Stimulated activated naive CD8-positive, alpha-beta T cell treated with anti-CD3 and anti-CD28 coated beads, Interleukin-15, Interleukin-2, amounts not matched to agents 100 ng/mL and 50 ng/mL, for 24 hours (primary cell): ENCODE data around the gene ARHGAP15.

Experiments used
- H3K27ac Mint-ChIP-seq: one replicate; pipeline ENCODE4 v1.8.0; 2021; ENCODE audit warnings: mild to moderate bottlenecking, mixed read lengths
- H3K27me3 Mint-ChIP-seq: one replicate; pipeline ENCODE4 v1.8.0; 2021; ENCODE audit warnings: mixed read lengths
- H3K36me3 Mint-ChIP-seq: one replicate; pipeline ENCODE4 v1.8.0; 2021; ENCODE audit warnings: low read depth, mixed read lengths
- H3K4me1 Mint-ChIP-seq: one replicate; pipeline ENCODE4 v1.8.0; 2021; ENCODE audit warnings: low read depth, mixed read lengths
- H3K4me3 Mint-ChIP-seq: one replicate; pipeline ENCODE4 v1.8.0; 2021; ENCODE audit warnings: mild to moderate bottlenecking, mixed read lengths
- H3K9me3 Mint-ChIP-seq: one replicate; pipeline ENCODE4 v1.8.0; 2021; ENCODE audit warnings: mixed read lengths

Gene ARHGAP15

DNA sequence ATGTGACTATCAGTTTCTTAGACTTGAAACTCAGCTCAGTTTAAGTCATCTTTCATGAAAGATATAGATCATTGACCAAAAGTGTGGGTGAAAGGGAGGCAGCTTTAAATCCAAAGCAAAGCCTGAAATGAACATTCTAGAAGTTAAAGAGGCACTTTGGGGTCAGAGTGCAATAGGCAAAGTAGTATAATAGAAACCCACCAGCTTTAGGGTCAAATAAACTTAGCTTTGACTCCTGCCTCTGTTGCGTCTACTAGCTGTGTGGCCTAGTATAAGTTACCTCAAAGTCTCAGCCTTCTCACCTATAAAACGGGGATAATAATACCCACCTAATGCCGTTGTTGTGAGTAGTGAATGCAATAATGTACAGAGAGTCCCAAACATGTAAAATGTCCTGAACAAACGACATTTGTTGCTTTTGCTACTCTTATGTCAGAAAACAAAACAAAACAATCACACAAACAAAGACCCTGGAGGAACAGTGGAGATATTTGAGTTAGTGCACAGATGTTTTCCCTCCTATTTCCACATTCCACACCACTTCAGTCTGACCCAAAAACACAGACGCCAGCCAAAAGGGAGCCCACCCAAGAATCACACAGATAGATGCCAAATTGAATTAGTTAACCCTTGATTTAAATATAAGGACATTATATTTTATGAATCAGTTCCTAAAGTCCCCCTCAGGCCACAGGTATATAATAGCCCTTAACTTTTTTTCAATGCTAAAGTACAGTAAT lies 657.0 kb downstream of the ARHGAP15 start:
- no peaks in the 10 kb centered on the region for H3K9me3 Mint-ChIP-seq
- H3K27me3 Mint-ChIP-seq = peaks cover 14% of the 10 kb centered on the region
- no peak overlapping the region for H3K4me3 Mint-ChIP-seq
- no peaks in the 10 kb centered on the region for H3K4me1 Mint-ChIP-seq
- no peaks in the 10 kb centered on the region for H3K36me3 Mint-ChIP-seq
- H3K27ac Mint-ChIP-seq = no peak overlapping the region

DNA sequence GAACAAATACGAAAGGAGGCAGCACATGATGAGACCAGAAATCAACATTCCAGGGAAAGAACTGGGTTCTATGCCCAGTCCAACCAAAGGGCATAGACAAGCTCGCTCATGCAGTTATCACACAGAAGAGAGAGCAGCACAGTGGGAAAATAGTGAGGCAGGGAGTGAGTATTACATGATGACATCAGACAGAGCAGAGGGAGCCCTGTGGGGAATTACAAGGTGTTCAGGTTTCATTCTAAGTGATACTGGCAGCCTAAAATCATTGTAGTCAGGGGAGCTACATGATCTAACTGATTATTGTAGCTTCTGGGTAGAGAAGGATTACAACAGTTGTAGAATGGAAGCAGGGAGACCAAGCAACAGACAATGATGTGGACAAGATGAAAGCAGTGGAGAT lies 658.5 kb downstream of the ARHGAP15 start:
- Mint-ChIP-seq H3K27ac (no peak overlapping the region), H3K4me1 (no peaks in the 10 kb centered on the region), H3K27me3 (peaks cover 14% of the 10 kb centered on the region), H3K4me3 (no peak overlapping the region), H3K36me3 (no peaks in the 10 kb centered on the region), H3K9me3 (no peaks in the 10 kb centered on the region)

DNA sequence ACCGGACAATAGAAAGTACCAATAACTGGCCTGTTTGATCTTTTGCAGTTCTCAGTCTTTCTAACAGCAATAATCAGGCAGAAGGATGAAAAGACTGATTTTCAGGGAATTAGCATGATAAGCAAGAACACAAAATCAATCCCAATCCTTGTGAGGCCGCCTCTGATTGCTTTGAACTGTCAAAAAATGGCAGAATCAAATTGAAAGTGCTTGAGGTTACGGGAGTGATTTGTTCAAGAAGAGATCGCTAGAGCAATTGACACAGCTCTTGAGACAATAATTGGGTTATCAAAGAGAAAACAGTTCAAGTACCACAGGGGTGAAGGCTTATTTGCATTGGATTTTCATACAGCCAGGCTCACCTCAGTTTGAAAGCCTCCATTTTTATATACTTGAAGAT lies 663.4 kb downstream of the ARHGAP15 start:
- no peak overlapping the region for H3K27ac Mint-ChIP-seq
- peaks cover 14% of the 10 kb centered on the region for H3K27me3 Mint-ChIP-seq
- no peaks in the 10 kb centered on the region for H3K36me3 Mint-ChIP-seq
- H3K4me1 Mint-ChIP-seq = no peaks in the 10 kb centered on the region
- no peaks in the 10 kb centered on the region for H3K9me3 Mint-ChIP-seq
- no peak overlapping the region for H3K4me3 Mint-ChIP-seq

DNA sequence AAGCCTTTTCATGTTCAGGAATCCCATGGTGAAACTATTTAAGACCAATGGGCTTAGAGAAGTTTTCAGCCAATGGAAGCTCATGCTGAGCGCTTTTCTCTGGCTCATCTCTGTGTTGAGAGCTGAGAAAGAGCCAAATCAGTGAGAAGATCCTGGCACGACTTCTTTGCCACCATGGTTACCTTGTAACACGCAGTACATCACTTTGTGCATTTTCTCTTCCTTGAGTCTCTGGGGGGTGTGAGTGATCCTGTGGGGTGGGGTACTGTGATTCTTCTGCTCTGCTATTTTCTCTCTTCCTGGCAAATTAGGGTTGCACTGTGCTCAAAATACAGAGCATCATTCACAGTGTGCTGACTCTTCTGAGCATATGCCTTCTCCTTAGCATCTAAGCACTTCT lies 664.2 kb downstream of the ARHGAP15 start:
- Mint-ChIP-seq H3K27ac (no peak overlapping the region), H3K27me3 (peaks cover 12% of the 10 kb centered on the region), H3K9me3 (no peaks in the 10 kb centered on the region), H3K4me1 (no peaks in the 10 kb centered on the region), H3K36me3 (no peaks in the 10 kb centered on the region), H3K4me3 (no peak overlapping the region)

DNA sequence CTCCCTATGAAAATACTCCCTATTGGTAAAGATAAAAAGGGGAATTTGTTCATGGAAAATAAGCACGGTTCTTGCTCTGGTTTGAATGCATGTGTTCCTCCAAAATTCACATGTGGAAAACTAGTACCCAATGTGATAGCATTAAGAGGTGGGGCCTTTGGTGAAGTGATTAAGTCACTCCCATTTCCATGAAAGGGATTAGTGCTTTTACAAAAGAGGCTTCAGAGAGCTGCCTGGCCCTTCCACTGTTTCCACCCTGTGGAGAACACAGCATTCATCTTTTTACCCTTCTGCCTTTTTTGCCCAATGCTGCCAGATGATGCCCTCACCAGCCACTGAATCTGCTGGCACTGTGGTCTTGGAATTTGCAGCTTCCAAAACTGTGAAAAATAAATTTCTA lies 666.8 kb downstream of the ARHGAP15 start:
- Mint-ChIP-seq H3K4me1 (no peaks in the 10 kb centered on the region), H3K9me3 (no peaks in the 10 kb centered on the region), H3K36me3 (no peaks in the 10 kb centered on the region), H3K27me3 (no peaks in the 10 kb centered on the region), H3K27ac (no peak overlapping the region), H3K4me3 (no peak overlapping the region)

DNA sequence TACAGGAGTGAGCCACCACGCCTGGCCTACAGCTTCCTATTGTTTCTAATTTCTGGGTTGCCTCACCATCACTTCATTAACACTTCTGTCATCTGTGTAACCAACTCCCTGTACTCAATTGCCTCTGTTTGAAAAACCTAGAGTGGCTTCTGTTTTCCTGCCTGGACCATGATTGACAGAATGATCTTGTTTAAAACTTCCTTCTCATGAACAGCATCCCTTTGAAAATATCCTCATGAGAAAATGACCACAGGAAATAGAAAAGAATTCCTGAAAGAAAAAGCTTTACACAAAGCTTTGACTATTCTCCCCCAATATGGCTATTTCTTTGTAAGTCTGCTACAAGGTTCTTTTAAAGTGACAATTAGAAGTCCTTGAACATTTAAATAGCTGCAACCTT lies 672.3 kb downstream of the ARHGAP15 start:
- H3K27ac Mint-ChIP-seq = no peak overlapping the region
- H3K36me3 Mint-ChIP-seq = no peaks in the 10 kb centered on the region
- no peaks in the 10 kb centered on the region for H3K9me3 Mint-ChIP-seq
- no peak overlapping the region for H3K4me3 Mint-ChIP-seq
- H3K4me1 Mint-ChIP-seq = peaks cover 12% of the 10 kb centered on the region
- H3K27me3 Mint-ChIP-seq = no peaks in the 10 kb centered on the region

DNA sequence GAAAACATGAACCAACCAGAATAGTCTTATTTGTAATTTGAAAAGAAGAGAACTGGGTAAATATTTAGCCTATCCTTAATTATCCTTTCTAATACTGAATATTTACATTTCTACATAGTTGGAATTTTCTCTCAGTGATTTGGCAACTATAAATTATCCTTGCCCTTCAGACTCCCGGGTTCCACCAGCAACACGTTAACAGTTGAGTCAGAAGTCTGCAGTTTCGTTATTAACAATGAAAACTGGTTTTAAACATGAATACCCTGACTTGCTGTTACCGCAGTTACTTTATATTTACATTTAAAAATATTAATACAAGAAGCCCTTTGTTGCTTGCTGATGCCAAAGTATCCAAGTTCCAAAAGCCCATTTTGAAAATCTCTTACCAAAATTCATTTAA lies 673.0 kb downstream of the ARHGAP15 start:
- H3K4me1 Mint-ChIP-seq = peaks cover 12% of the 10 kb centered on the region
- H3K4me3 Mint-ChIP-seq = peak overlapping the region; percentile 46
- H3K27ac Mint-ChIP-seq = peak overlapping the region; percentile 65
- H3K27me3 Mint-ChIP-seq = no peaks in the 10 kb centered on the region
- H3K9me3 Mint-ChIP-seq = no peaks in the 10 kb centered on the region
- H3K36me3 Mint-ChIP-seq = no peaks in the 10 kb centered on the region

DNA sequence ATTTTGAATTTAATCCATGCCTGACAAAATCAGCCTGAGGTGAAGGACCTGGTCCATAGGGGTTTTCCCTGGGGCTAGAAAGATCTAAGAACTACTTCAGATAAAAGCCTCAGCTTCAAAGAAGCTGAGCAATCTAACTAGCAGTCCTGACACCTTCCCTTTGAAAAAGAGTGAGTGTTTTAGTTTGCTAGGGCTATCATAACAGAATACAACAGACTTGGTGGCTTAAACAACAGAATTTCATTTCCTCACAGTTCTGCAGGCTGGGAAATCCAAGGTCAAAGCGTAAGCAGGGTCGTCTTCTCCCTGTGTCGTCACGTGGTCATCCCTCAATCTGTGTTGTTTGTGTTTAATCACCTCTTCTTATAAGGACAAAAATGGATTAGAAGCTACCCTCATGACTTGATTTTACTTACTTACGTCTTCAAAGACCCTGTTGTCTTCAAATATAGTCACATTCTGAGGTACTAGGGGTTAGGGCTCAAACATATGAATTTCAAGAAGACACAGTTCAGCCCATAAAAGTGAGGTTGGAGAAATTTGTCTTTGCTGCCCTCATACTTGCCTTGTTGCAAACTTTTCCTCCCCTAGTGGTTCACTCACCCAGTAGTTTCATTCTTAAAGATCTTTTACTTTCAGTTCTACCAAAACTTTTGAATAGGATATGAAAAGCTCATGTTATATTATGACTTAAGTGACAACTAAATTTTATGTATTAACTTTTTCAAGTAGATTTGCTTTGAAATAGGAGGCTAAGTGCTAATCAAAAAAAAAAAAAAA lies 673.8 kb downstream of the ARHGAP15 start:
- no peaks in the 10 kb centered on the region for H3K36me3 Mint-ChIP-seq
- peak overlapping the region; percentile 65 for H3K27ac Mint-ChIP-seq
- H3K4me1 Mint-ChIP-seq = peaks cover 12% of the 10 kb centered on the region
- H3K27me3 Mint-ChIP-seq = no peaks in the 10 kb centered on the region
- peak overlapping the region; percentile 46 for H3K4me3 Mint-ChIP-seq
- H3K9me3 Mint-ChIP-seq = no peaks in the 10 kb centered on the region

DNA sequence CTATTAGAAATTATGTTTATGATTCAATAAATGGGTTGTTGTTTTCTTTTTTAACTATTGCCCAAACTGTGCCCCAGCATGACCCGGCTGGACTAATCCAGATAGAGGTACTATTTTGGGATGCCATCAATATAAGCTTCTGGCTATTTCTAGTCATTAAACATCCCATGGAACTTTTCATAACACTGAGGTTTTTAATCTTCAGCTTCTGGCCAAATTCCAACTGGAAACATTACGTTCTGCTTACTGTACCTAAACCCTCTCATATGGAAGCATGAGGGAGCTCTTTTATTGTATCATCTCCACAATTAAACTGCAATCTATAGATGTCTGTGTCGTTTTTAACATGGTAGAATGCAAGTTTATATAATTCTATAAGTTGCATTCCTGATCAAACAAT lies 674.7 kb downstream of the ARHGAP15 start:
- Mint-ChIP-seq H3K27me3 (no peaks in the 10 kb centered on the region), H3K9me3 (no peaks in the 10 kb centered on the region), H3K4me3 (no peak overlapping the region), H3K27ac (no peak overlapping the region), H3K4me1 (peaks cover 12% of the 10 kb centered on the region), H3K36me3 (no peaks in the 10 kb centered on the region)

DNA sequence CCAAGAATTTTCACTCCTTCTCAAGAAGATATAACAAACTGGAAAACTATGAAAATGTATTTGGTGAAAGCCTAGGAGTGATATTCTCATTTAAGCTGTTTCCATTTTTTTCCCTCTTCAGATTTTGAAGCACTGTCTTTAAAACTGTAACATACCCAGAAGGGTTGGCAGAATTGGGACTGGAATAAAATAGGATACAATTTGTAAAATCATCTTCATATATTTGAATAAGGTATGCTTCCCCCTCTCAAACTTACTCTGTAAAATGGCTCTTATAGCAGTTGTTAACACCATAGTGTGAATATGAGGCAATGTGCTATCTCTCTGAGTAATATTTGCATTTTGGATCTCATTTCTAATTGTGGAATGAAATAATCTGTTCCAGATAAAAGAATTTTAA lies 676.4 kb downstream of the ARHGAP15 start:
- Mint-ChIP-seq H3K9me3 (no peaks in the 10 kb centered on the region), H3K27me3 (no peaks in the 10 kb centered on the region), H3K27ac (no peak overlapping the region), H3K4me3 (no peak overlapping the region), H3K4me1 (peaks cover 12% of the 10 kb centered on the region), H3K36me3 (no peaks in the 10 kb centered on the region)

DNA sequence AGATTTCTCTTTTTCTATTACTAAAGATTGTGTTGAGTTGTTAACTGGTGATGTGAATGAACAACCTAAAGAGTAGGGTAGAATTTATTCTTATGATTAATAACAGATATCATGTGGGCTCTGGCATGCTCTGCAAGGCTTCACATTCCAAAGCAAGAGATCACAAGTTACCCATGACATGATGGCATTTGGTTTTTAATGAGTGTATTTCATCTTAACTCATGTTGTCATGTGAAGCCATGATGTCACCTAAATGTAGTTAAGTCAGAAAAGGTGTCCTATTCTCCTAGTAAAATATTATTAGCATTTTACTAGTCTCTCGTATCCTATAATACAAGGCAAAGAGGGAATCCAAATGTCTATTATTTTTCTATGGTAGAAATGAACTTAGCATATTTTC lies 678.0 kb downstream of the ARHGAP15 start:
- no peak overlapping the region for H3K27ac Mint-ChIP-seq
- H3K4me1 Mint-ChIP-seq = peaks cover 12% of the 10 kb centered on the region
- H3K27me3 Mint-ChIP-seq = no peaks in the 10 kb centered on the region
- H3K4me3 Mint-ChIP-seq = no peak overlapping the region
- H3K36me3 Mint-ChIP-seq = no peaks in the 10 kb centered on the region
- H3K9me3 Mint-ChIP-seq = no peaks in the 10 kb centered on the region

DNA sequence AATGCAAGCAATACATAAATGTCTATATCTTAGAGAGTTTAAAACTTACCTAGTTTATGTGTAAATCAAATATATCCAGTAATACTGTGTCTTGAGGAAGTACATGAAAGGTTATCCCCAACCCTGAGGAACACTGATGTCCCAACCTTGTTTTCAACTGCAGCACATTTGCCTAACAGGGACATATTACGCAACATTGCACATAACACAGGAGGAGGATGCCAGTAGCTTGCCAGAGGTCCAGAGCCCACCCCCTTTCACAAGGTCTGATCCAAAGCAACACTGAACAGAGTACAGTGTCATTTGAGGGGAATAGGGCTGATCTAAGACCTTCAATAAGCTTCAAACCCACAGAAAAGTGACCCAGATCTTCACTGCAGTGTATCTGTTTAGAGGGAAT lies 678.5 kb downstream of the ARHGAP15 start:
- H3K4me1 Mint-ChIP-seq = peaks cover 10% of the 10 kb centered on the region
- H3K27ac Mint-ChIP-seq = no peak overlapping the region
- no peaks in the 10 kb centered on the region for H3K36me3 Mint-ChIP-seq
- H3K9me3 Mint-ChIP-seq = no peaks in the 10 kb centered on the region
- H3K4me3 Mint-ChIP-seq = no peak overlapping the region
- no peaks in the 10 kb centered on the region for H3K27me3 Mint-ChIP-seq

DNA sequence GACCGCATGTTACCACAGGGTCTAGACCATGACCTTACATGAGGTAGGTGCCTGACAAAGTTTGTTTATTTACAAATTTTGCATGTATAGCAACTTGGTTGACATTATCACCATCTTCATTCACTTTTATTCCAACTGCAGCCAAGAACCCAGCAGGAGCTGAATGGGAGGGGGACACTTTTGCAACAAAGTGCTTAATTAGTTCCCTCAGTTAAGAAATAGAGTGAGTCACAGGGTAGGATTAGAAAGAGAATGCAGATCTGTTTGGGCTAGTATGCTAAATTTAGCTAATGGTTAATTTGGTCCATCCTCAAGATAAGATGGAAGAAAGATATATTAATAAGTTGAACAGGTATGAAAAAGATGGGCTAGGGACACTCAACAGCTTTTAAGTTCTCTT lies 678.9 kb downstream of the ARHGAP15 start:
- H3K9me3 Mint-ChIP-seq = no peaks in the 10 kb centered on the region

DNA sequence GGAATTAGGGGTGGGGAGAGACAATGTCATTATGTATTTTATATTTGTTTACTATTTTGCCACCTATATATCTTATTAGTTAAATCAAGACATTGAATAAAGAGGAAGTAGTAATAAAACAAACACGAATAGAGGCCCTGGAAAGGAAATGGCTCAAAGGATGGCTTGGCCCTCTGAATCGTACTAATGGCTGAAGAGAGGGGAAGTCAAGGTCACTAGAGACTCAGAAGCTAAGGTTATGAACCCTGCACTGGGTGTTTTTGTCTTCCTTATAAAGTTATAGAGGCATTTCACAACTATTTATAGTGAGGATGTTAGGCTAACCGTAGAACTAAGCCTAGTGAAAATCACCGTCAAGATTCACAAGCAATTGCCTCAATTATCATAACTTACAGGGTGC lies 685.9 kb downstream of the ARHGAP15 start:
- no peaks in the 10 kb centered on the region for H3K36me3 Mint-ChIP-seq
- H3K27me3 Mint-ChIP-seq = peaks cover 2% of the 10 kb centered on the region
- H3K9me3 Mint-ChIP-seq = no peaks in the 10 kb centered on the region
- H3K4me1 Mint-ChIP-seq = no peaks in the 10 kb centered on the region
- H3K27ac Mint-ChIP-seq = no peak overlapping the region
- H3K4me3 Mint-ChIP-seq = no peak overlapping the region

More for the DNA sequence above, 678.9 kb downstream of the ARHGAP15 start:
- Mint-ChIP-seq H3K4me3 (no peak overlapping the region), H3K27me3 (no peaks in the 10 kb centered on the region), H3K27ac (no peak overlapping the region), H3K36me3 (no peaks in the 10 kb centered on the region), H3K4me1 (peaks cover 5% of the 10 kb centered on the region)

DNA sequence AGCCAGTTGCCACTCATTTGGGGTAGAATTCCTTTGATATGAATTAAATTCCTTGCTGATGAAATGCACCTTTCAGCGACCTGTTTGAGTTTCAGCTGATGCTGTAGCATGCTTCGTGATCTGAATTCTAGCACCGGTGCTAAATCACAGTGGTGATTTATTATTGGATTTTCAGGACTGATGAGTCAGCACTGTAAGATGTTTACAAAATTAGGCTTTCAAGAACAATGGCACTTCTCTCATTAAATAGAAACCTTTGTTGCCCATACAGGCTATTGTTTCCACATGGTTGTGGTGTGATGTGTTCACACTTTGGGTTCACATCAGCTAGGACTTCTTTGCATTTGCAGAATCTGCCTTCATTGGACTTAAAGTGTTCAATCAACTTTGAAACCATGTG lies 687.7 kb downstream of the ARHGAP15 start:
- no peaks in the 10 kb centered on the region for H3K36me3 Mint-ChIP-seq
- H3K4me3 Mint-ChIP-seq = no peak overlapping the region
- peaks cover 4% of the 10 kb centered on the region for H3K27me3 Mint-ChIP-seq
- H3K4me1 Mint-ChIP-seq = no peaks in the 10 kb centered on the region
- H3K27ac Mint-ChIP-seq = no peak overlapping the region
- no peaks in the 10 kb centered on the region for H3K9me3 Mint-ChIP-seq
